Panc1 (cell line): ENCODE measurements around the gene AZGP1. TPM values are rescaled to one million over a fixed set of nuclear protein-coding genes. Genes with fewer than 3 reads are reported as not detected.
"Not testable (repeated sequence)": the region's sequence is repeated elsewhere in the genome, so short reads cannot be mapped to it uniquely, and the experiment has no call there.

Source experiments
- ATAC-seq: fragments of 200-7000 bp; cut with Tn5 transposase; 2 replicates; pipeline ENCODE4 v1.9.1; 2020; ENCODE audit warnings: mild to moderate bottlenecking, moderate library complexity
- BruUV-seq: library from RNA; stranded (reverse); fragments of 400-500 nt; replicated peaks from 2 replicates; lab custom pipeline; 2021; lab: Mats Ljungman, UMichigan
- CTCF ChIA-PET: fragments of 300-600 bp; sonication (Branson Sonifier 250); formaldehyde crosslinking; loops from one replicate; lab custom pipeline; 2022; ENCODE audit warnings: antibody characterized with exemption; lab: Charles Lee
- POLR2A ChIA-PET: fragments of 300-600 bp; sonication (Branson Sonifier 250); formaldehyde crosslinking; loops from one replicate; lab custom pipeline; 2022; ENCODE audit warnings: antibody characterized with exemption; lab: Charles Lee
- DNase-seq: peaks from one replicate; pipeline ENCODE4 v3.0.0-alpha.2; 2010; ENCODE audit warnings: low read depth, low spot score
- H3K27ac ChIP-seq: 2 replicates; pipeline ENCODE4 v1.5.1; 2011; ENCODE audit warnings: mild to moderate bottlenecking, low read length, inconsistent platforms
- H3K27me3 ChIP-seq: fragments of 200-500 bp; sonication (Bioruptor generic); 2 replicates; pipeline ENCODE4 v1.6.0; 2014; ENCODE audit warnings: low read length, inconsistent platforms; ENCODE audit not compliant: control insufficient read depth, insufficient read depth
- H3K36me3 ChIP-seq: fragments of 200-500 bp; sonication (Bioruptor generic); 2 replicates; pipeline ENCODE4 v1.5.1; 2014; ENCODE audit warnings: inconsistent platforms, mild to moderate bottlenecking, low read length, moderate library complexity; ENCODE audit not compliant: control insufficient read depth, insufficient read depth
- H3K4me1 ChIP-seq: 2 replicates; pipeline ENCODE4 v1.5.1; 2011; ENCODE audit warnings: inconsistent platforms, mild to moderate bottlenecking, low read length, moderate library complexity; ENCODE audit not compliant: control insufficient read depth, insufficient read depth
- H3K4me3 ChIP-seq, 2 experiments: 2 replicates each; pipeline ENCODE4 v1.5.1; 2011 to 2012; ENCODE audit warnings: low read depth in 2 of 2, low read length in 2 of 2, mild to moderate bottlenecking in 2 of 2, inconsistent platforms in 1 of 2, moderate library complexity in 1 of 2
- H3K9me3 ChIP-seq: fragments of 200-500 bp; sonication (Bioruptor generic); 2 replicates; pipeline ENCODE4 v1.5.1; 2014; ENCODE audit warnings: low read depth, mild to moderate bottlenecking, inconsistent platforms, low read length, moderate library complexity; ENCODE audit not compliant: control insufficient read depth, insufficient read depth
- POLR2AphosphoS5 ChIP-seq: IDR thresholded peaks from 2 replicates; pipeline ENCODE4 v1.6.1; 2012; ENCODE audit warnings: mild to moderate bottlenecking, low read depth, low read length, moderate library complexity
- SIN3A ChIP-seq: IDR thresholded peaks from 2 replicates; pipeline ENCODE4 v1.6.1; 2012; ENCODE audit warnings: low read depth, mild to moderate bottlenecking, low read length, moderate library complexity, borderline replicate concordance; ENCODE audit not compliant: insufficient read depth
- TCF7L2 ChIP-seq: IDR thresholded peaks from 2 replicates; pipeline ENCODE4 v1.6.1; 2011; ENCODE audit warnings: mild to moderate bottlenecking, low read depth, low read length, inconsistent platforms
- in situ Hi-C: cut with HindIII; loops from 2 replicates; pipeline ENCODE4 v1.10.0; 2016; ENCODE audit warnings: low sequenced_read_pairs, low pct_unique_long_range_greater_than_20kb
- intact Hi-C: fragments of 100-400 bp; cut with micrococcal nuclease; formaldehyde crosslinking; loops from one replicate; pipeline ENCODE4 v1.10.0; 2022; ENCODE audit not compliant: unreplicated experiment
- total RNA-seq: library from RNA; stranded (reverse); gene quantifications from one replicate; pipeline ENCODE4 v1.2.1, GENCODE V29; 2021; ENCODE audit not compliant: unreplicated experiment
- TF ChIP-seq, protein P1 (sequence below): fragments of 450-650 bp; IDR thresholded peaks from 2 replicates; pipeline ENCODE4 v1.5.1; 2017; ENCODE audit warnings: mild to moderate bottlenecking

The AZGP1 gene
- total RNA-seq, 1 experiment from 2014 or later, result 0.49 TPM

DNA sequence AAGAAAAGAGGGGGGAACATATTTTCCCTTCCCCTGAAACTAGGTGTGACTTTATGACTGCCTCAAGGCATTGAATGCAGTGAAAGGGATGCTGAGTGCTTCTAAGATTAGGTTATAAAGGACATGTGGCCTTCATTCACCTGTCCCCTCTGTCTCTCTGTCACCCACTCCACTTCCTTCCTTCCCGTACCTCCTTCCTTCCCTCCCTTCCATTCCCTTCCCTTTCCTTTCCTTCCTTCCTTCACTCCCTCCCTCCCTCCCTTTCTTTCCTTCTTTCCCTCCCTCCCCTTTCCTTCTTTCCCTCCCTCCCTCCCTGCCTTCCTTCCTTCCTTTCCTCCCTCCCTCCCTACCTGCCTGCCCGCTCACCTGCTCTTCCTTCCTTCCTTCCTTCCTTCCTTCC is 35.1 kb upstream of the AZGP1 start:
- ChIA-PET CTCF (no interaction called here), POLR2A (no interaction called here)
- H3K4me1 ChIP-seq, result peaks cover 10% of the 10 kb centered on the region; the same call in 1 of the 2 replicates
- TF ChIP-seq SIN3A, result no peak
- H3K4me3 ChIP-seq, result no peak overlapping the region
- H3K9me3 ChIP-seq, result no peaks in the 10 kb centered on the region
- intact Hi-C loops (no loop called here), in situ Hi-C loops (no loop called here)
- H3K27me3 ChIP-seq, result no peaks in the 10 kb centered on the region
- H3K27ac ChIP-seq, result no peak overlapping the region
- ATAC-seq (no peak), DNase-seq (no peak)
- H3K36me3 ChIP-seq, result no peaks in the 10 kb centered on the region; the same call in 1 of the 2 replicates
- BruUV-seq, result no TSS peak

DNA sequence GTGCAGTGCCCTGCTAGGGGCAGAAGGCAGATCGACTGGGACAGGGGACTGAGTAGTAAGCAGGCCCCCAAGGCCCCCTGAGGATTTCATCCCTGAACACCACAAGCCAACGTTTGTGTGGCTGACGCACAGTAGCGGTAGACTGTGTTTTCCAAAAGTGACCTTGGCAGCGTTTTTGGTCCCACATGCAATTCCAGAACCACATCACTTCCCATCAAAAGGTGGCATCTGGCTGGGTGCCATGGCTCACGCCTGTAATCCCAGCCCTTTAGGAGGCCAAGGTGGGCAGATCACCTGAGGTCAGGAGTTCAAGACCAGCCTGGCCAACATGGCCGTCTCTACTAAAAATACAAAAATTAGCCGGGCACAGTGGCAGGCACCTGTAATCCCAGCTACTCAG is 34.1 kb upstream of the AZGP1 start:
- ATAC-seq, H3K4me3 ChIP-seq, DNase-seq, CTCF ChIA-PET, H3K36me3 ChIP-seq, POLR2A ChIA-PET, H3K9me3 ChIP-seq, BruUV-seq, intact Hi-C loops, H3K27me3 ChIP-seq, in situ Hi-C loops, H3K4me1 ChIP-seq, H3K27ac ChIP-seq: not testable (repeated sequence)

DNA sequence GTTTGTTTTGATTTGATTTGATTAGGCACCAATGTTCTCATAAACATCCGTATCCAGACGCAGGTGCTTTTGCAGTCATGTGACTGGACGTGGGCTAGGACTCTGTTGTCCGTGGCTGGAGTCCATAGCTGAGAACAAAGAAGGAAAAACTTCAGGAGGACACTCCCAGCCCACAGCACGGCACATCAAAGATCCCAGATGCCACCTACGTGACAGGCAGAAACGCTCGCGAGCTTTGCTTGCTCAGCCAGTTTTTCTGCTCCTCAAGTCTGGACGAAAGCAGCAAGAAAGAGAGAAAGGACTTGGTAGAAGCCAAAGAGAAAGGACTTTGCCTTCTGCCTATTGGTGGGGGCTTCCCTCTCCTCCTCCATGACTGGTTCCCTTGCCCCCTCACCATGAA is 32.7 kb upstream of the AZGP1 start:
- no peaks in the 10 kb centered on the region for H3K36me3 ChIP-seq
- DNase-seq, result no peak
- ChIA-PET POLR2A (interaction anchor here (0.7 kb wide), 1 partner anchor 58 kb away, joined by 11 read pairs; no protein-coding TSS in a partner anchor), CTCF (no interaction called here)
- TF ChIP-seq TCF7L2 (peak; percentile 67; the same call in 1 of the 2 replicates), POLR2AphosphoS5 (no peak)
- in situ Hi-C loops (no loop called here), intact Hi-C loops (no loop called here)
- H3K9me3 ChIP-seq, result no peaks in the 10 kb centered on the region
- no peak for ATAC-seq
- no peaks in the 10 kb centered on the region for H3K27me3 ChIP-seq
- no peak overlapping the region for H3K4me3 ChIP-seq
- H3K27ac ChIP-seq, result no peak overlapping the region
- H3K4me1 ChIP-seq, result peaks cover 13% of the 10 kb centered on the region; the same call in 1 of the 2 replicates
- no TSS peak for BruUV-seq

DNA sequence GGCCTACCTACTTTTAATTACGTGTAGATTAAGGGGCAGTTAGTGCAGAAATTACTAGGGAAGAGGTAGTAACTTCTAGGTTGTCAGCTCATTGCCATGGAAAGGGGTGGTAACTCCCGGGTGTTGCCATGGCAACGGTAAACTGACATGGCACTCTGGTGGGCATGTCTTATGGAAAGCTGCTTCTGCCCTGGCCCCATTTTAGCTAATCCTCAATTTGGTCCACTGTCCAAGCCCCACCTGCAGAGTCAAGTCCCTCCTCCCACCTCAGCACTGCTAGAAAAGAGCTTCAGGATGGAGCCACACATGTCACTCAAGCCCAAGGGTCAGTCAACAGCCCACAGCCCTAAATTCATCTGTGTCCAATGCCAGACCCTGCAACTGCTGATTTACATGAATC is 32.1 kb upstream of the AZGP1 start:
- Histone ChIP-seq H3K4me1 (peaks cover 13% of the 10 kb centered on the region; the same call in 1 of the 2 replicates), H3K27me3 (no peaks in the 10 kb centered on the region), H3K4me3 (no peak overlapping the region), H3K27ac (no peak overlapping the region), H3K9me3 (no peaks in the 10 kb centered on the region), H3K36me3 (no peaks in the 10 kb centered on the region)
- intact Hi-C loops (no loop called here), in situ Hi-C loops (no loop called here)
- TF ChIP-seq, protein P1, sequence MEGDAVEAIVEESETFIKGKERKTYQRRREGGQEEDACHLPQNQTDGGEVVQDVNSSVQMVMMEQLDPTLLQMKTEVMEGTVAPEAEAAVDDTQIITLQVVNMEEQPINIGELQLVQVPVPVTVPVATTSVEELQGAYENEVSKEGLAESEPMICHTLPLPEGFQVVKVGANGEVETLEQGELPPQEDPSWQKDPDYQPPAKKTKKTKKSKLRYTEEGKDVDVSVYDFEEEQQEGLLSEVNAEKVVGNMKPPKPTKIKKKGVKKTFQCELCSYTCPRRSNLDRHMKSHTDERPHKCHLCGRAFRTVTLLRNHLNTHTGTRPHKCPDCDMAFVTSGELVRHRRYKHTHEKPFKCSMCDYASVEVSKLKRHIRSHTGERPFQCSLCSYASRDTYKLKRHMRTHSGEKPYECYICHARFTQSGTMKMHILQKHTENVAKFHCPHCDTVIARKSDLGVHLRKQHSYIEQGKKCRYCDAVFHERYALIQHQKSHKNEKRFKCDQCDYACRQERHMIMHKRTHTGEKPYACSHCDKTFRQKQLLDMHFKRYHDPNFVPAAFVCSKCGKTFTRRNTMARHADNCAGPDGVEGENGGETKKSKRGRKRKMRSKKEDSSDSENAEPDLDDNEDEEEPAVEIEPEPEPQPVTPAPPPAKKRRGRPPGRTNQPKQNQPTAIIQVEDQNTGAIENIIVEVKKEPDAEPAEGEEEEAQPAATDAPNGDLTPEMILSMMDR, result no peak
- no peak for TF ChIP-seq TCF7L2
- no peak for TF ChIP-seq SIN3A
- ChIA-PET CTCF (no interaction called here), POLR2A (no interaction called here)
- ATAC-seq (no peak), DNase-seq (no peak)
- BruUV-seq, result no TSS peak
